Tongue (tissue), 2 donors: ENCODE data around the gene RNF25. TPM values are rescaled to one million over a fixed set of nuclear protein-coding genes. Genes with fewer than 3 reads are reported as not detected.
A peak's percentile ranks its signal among the peaks of the same experiment; 100 is the strongest.

Experiments
- DNase-seq: peaks from one replicate; pipeline ENCODE4 v3.0.0-alpha.2; 2015
- total RNA-seq: library from RNA; depleted of rRNA; stranded (reverse); fragments of >200 nt; gene quantifications from one replicate; pipeline ENCODE4 v1.2.3, GENCODE V29; 2014

The RNF25 gene, protein sequence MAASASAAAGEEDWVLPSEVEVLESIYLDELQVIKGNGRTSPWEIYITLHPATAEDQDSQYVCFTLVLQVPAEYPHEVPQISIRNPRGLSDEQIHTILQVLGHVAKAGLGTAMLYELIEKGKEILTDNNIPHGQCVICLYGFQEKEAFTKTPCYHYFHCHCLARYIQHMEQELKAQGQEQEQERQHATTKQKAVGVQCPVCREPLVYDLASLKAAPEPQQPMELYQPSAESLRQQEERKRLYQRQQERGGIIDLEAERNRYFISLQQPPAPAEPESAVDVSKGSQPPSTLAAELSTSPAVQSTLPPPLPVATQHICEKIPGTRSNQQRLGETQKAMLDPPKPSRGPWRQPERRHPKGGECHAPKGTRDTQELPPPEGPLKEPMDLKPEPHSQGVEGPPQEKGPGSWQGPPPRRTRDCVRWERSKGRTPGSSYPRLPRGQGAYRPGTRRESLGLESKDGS
- 8.5 TPM for total RNA-seq

DNA sequence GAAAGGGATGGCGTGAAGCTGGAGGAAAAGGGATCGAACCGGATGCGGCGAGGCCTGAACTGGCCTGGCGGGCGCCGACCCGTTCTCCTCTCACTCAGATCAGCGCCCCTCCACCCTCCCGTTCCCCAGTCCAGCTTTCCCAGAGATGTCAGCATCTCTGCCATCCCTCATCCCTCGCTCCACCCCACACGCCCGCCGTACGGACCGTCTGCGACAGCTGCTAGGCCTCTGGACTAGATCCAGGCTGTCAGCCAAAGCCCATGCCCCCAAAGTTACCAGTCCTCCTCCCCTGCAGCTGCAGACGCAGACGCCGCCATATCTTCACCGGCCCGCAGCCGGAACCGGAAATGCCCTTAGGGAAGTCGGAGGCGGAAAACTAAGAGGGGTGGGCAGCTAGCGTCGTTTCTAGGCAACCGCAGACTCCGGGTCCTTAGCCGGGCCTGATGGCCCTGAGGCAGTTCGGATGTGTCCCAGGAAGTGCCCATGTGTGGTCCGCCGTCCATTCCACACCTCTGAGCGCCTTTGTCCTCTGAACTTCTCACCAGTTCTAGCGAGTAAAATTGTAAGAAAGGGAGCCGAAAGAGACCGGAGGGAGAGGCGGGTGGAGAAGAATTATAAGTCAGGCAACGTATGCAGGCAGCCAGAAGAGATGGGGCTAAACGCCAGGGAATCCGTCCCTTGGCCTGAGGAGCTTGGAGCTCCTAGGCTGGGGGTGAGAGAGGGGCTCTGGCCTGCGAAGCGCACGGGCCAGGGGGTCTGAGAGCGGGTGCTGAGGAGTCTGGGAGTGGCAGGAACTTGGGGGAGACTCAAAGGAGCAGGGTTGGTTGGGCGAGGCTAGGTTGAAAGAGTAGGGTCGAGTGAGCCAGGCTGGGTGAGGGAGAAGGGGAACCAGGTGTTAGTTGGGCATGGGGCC lies at the start of gene RNF25, which contains the start of gene STK36:
TSS of gene RNF25 (minus strand) at position 349 of the 913 bp plus-strand sequence. CDS start at position 317, 32 bp downstream.
TSS of gene STK36 (plus strand) at position 433 of the 913 bp plus-strand sequence. CDS start 744 bp downstream, outside the sequence.
- peak; percentile 97 for DNase-seq

DNA sequence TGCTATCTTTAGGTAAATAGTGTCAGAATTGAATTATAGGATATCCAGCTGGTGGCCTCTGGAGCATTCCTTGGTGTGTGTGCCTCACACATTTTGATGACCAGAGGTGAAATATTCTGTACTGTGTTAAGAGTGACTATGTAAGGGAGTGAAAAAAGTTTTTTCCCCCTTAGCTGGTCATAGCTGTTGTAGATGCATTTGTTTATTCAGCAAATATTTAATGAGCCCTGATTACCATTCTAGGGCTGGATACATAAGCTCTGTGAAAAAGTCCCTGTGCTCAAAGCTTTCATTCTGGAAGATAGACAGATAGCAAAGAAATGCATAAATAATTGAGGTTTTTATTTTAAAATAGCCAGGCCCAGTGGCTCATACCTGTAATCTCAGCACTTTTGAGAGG lies 49.7 kb upstream of the RNF25 start:
- DNase-seq: no peak

DNA sequence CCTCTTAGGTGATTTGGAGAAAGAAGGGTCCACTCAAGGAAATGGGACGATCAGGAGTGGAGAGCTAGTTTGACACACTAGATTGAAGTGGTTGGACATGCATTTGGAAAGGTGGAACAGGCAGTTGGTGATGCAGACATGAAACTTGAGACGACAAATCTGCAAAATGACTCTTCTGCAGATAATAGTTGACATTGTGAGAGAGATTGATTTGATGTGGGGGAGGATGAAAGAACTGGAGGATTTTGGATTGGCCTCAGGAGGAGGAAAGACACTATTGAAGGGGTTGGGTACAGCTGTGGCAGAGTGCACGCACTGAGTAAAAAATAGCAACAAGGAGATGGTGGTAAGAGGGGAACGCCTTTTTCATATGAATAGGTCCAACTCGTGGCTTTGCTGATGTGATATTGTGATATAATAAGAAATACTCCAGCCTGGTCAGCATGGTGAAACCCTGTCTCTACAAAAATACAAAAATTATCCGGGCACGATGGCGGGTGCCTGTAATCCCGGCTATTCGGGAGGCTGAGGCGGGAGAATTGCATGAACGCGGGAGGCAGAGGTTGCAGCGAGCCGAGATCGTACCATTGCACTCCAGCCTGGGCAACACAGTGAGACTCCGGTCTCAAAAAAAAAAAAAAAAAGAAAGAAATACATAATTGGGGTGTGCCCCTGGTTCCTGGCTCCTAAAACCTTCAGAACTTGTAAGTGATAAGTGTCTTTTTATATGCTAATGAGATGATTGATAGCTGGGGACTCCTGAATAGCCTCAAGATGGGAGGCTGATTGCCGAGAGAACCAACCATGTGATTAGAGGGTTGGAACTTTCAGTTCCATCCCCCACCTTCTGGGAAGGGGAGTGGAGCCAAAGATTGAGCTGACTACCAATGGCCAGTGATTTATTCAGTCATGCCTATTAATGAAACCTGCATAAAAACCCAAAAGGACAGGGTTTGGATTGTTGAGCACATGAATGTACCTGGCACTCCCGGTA lies 48.5 kb upstream of the RNF25 start:
- DNase-seq: no peak

DNA sequence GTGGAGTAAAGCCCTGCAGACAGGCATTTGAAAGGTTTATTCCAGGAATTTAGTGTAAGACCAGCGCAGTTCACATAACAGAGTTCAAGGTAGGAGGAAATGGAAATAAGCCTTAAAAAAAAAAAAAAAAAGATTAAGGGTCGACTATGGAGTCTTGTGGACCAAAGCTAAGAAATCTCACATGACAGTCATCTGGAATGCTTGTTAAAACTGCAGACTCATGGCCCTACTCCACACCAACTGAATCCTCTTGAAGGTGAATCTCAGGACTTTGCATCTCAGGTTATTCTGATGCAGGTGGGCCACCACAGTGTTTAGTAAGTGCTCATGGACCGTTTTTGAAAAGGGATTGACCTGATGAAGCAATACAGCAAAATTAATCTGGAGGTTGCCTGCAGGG lies 47.7 kb upstream of the RNF25 start:
- no peak for DNase-seq

DNA sequence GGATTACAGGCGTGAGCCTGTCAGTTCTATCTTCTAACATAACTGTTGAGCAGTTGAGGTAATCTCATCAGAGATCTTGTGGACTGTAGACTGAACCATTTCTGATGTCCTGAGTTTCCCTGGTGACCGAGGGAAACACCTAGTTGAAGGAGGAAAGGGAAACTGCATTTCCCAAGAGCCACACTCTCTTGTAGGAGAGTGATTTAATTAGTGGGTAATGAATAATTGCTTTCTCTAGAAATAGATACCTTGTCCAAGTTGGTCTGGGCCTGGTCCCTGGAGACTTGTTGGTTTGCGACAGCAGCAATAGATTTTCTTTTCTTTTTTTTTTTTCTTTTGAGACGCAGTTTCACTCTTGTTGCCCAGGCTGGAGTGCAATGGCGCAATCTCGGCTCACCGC lies 46.3 kb upstream of the RNF25 start:
- DNase-seq: no peak

DNA sequence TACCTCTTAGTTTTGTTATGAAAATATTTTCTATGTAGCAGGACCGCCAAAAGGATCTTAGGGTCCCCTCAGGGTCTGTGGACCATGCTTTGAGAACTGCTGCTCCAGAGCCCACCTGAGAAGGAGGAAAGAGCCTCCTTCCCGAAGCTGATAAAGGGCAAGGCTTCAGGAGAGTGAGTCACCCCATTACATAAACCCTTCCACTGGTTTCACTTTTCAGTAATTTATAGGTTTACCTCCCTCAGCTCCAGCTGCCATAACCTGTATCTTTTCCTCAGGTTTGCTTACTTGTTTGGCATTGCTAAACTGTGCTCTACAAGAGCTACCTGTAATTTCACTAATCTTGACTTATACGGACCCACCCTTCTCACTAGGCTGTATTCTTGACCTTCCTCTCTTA lies 45.5 kb upstream of the RNF25 start:
- no peak for DNase-seq

DNA sequence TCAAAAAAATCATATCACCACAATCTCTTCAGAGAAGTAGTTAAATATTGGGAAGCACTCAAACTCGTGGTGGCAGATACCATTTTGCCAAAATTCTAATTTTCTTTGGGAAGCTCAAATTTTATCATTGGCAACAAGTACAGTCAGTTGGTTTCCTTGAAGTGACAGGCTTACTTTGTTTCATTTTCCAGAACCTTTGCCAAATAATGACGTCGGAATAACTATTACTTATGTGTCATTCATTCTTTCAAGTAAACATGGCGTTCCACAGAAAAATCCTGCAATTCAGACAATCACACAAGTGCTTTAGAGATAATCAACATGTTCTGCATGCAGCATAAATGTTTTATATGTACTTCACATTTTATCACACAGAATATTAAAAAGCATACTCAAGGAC lies 44.3 kb upstream of the RNF25 start:
- peak; percentile 15 for DNase-seq

DNA sequence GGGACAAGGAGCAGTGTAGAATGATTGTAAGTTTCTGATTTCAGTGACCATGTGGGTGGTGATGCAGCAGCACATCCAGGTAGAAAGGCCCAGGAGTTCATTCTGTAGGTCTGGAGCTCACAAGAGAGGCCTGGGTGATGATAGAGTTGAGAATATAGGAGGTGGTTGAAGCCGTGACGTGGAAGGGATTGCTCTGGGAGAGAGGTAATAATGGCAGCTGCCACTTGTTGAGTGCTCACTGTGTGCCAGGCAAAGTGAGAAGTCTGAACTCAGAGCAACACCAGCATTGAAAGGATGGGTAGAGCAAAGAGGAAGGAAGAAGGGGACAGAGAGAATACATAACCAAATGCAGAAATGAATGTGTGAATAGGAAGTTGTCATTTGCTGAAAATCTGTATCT lies 42.1 kb upstream of the RNF25 start:
- DNase-seq: no peak

DNA sequence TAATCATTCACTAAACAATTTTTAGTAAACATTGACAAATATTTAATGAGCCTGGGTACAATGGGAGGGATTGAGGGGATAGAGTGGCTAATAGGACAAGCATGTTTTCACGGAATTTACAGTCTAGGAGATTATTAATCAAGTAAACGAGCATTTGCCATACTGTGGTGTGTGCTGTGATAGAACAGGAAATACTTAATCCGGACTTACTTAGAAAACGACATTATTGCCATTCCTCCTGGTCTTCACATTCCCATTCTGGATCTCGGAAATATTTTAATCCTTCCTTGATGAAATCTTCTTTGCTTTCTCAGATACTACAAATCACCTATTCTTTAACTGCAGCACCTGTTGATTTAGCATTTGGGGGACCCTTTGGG lies 39.7 kb upstream of the RNF25 start:
- DNase-seq: peak; percentile 36

DNA sequence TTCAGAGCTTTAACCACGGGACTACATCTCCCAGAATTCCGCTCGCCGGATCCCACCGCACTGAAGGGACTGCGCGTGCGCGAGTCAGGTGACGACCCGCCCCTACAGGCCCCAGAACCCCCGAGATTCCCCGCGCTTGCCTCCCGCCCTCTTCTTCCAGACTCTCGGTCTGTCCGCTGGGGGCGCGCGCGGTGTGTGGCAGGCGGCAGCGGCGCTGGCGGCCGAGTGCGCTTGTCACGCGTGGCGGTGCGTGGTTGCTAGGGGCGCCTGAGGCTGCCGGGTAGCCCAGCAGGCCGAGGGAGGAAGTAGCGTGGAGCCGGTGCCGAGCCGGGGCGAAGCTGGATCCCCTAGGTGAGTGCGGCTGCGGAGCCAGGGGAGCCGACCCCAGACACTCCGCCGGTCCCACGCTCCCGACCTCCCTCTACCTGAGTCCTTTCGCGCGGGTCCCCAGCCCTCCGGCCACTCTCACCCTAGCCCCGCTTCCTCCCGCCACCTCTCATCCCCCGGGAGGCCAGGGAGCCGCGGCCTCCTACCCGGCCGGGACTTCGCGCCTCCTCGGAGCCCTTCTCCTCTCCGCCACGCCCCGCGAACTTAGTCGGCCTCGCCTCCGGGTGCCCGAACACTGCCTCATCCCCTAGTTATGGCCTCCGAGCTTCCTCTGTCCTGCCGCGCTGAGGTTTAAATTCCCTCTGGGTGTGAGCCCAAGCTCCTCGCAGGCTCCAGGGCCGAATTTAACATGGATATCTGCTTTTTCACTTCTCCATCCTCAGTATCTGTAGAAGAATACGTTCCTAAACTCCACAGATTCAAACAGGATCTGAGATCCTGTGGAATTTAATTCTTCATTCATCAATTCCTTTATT lies 39.1 kb upstream of the RNF25 start, which contains the start of gene TTLL4:
TSS of gene TTLL4 (plus strand) at position 149 of the 863 bp plus-strand sequence. CDS start 26,842 bp downstream, outside the sequence.
- DNase-seq: peak; percentile 99

DNA sequence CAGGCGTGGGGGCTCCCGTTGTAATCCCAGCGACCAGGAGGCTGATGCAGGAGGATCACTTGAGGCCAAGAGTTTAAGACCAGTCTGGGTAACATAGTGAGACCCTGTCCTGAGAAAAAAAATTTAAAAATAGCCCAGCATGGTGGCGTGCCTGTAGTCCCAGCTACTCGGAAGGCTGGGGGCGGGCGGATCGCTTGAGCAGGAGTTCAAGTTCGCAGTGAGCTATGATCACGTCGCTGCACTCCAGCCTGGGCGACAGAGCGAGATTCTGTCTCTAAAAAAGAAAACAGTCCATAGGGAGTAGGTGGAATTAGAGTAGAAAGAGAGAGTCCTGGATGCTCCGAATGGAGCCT lies 38.5 kb upstream of the RNF25 start:
- DNase-seq: no peak

DNA sequence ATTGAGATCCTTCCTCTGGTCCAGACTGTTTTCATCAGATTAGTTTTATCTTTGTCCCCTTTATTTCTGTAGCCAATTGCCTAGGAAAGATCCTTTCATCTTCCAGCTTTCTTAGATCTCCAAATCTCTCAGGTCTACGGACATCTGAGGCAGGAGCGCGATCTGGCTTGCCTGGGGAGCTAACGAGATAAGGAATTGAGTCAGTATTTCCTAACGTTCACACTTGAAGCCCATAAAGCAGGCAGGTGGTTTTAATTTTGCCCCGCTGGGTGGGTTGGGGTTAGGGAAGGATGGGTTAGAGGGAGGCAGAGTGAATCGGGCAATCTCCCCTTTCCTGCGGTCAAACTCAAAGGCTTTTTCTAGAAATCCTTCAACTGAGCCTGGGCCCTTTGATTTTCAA lies 38.1 kb upstream of the RNF25 start:
- no peak for DNase-seq

DNA sequence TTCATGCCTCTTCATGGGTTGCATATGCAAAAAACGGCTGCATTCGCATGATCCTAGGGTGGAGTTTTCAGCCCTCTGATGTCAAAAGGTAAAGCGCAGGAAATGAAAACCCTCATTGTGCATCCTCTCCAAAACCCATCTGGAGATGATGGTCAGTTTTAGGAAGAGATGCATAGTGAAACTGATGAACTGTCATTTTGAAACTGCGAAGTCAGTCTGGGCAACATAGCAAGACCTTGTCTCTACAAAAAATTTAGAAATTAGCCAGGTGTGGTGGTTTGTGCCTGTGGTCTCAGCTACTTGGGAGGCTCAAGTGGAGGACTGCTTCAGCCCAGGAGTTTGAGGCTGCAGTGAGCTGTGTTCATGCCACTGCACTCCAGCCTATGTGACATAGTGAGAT lies 36.3 kb upstream of the RNF25 start:
- DNase-seq: no peak

DNA sequence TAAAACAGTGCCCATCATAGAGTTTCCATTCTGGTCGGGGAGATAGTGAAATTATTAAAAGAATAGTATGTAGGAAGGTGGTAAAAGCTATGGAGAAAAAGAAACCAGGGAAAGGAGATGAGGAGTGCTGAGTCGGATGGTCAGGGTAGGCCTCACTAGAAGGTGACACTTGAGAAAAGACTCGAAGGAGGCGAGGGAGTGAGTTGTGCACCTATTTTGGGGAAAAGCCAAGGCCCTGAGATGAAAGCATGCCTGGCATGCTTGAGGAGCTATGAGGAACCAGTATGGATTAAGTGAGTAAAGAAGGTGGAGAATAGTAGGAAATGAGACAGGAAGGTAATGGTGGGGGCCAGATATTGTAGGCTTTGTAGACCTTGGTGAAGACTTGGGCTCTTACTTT lies 31.5 kb upstream of the RNF25 start:
- no peak for DNase-seq

DNA sequence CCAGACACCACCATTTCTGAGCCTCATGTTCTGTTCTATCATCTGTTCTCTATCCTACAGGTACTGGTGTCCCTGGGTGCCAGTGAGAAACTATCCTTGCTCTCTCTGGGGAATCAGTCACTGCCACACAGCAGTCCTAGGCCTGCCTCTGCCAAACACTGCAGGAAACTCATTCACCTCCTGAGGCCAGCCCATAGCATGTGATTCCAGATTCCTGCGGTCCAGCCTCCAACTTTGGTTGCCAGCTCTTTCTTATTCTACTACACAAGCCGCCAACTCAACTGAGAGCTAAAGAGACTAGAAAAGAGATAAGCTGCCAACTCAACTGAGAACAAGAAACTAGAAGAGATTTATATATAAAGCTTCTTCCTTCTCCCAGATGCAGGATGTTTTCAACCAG lies 30.0 kb upstream of the RNF25 start:
- no peak for DNase-seq

DNA sequence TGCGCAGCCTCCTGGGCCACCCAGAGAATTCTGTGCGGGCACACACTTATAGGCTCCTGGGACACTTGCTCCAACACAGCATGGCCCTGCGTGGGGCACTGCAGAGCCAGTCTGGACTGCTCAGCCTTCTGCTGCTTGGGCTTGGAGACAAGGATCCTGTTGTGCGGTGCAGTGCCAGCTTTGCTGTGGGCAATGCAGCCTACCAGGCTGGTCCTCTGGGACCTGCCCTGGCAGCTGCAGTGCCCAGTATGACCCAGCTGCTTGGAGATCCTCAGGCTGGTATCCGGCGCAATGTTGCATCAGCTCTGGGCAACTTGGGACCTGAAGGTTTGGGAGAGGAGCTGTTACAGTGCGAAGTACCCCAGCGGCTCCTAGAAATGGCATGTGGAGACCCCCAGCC lies 27.1 kb upstream of the RNF25 start:
- no peak for DNase-seq

DNA sequence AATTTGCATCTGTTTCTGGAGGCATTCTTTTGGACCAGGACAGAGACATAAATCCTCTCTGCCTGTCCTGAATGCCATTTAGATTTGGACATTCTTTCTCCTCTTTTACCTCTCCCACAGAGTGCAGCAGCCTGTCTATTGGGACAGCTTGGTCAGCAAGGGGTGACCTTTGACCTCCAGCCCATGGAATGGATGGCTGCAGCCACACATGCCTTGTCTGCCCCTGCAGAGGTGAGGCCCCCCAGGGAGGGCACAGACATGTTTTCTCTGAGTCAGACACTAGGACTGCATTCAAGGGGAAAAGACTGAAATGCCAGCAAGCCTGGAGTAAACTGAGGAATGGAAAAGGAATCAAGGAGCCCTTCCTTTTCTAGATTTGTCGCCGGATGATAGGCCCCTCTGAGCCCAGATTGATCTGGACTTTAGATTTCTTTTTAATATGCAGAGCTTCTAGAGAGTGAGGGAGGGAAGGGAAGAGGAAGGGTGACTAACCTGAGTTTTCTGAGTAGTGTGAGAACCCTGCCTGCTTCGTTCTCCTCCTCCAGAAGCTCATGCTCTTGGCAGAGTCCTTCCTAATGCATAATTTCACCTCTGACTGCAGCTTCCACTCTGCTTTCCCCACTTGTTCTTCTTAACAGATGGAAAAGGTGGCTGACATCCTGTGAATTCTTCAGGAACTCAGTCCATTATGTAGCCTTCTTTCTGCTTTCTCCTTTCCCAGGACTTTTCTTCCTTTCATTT lies 22.8 kb upstream of the RNF25 start:
- DNase-seq: no peak

DNA sequence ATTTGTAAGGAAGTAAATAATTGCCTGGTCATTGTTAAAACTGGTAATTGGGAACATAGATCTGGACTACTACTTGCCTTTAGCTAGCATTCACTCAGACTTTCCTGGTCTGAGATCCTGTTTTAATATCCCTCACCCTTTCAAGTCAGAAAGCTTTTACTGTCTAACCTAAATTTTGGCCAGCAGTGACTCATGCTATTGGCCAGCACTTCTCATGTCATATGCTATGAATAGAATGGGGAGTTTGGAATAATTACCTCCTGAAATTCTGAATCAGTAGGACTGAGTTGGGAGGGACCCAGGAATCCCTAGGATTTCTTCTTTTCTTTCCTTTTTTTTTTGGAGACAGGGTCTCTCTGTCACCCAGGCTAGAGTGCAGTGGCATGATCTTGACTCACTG lies 19.4 kb upstream of the RNF25 start:
- no peak for DNase-seq

DNA sequence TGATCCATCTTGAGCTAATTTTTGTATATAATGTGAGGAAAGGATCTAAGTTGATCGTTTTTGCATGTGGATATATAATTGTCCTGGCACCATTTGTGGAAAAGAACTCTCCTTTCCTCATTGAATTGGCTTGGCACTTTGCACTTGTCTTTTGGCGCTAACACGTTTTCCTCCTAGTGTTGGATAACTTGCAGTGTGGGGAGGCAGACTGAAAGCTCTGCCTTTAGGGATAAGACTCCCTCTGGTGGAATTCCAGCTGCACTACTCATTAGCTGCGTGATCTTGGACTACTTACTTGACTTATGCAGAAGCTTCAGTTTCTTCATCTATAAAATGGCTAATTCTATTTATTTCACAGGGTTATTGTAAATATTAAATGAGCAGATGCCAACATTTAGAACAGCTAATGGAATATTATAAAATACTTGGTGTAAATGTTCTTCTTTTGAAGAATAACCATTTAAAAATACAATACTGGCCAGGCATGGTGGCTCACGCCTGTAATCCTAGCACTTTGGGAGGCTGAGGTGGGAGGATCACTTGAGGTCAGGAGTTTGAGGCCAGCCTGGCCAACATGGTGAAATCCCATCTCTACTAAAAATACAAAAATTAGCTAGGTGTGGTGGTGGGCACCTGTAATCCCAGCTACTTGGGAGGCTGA lies 15.7 kb upstream of the RNF25 start:
- peak; percentile 85 for DNase-seq

DNA sequence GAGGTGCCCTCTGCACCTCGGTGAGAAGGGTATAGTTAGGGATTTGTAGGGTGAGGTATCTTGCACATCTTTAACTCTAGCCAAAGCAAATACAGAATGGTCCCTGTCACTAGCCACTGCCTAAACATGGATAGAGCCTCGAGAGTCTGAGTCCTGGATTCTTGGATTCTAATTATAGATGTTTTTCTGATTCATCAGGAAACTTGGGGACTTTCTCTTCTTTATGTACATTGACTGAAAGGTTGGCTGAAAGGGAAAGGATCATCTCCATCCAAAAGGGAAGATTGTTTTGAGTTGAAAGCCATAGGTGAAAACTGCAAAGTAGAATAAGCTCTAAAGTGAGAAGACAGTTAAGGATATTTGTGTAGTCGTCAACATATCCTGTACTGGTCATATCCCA lies 8.3 kb upstream of the RNF25 start:
- DNase-seq: no peak
